Aorta (tissue), 5 donors: Measurements from ENCODE around the gene EIF4G3. TPM values are rescaled to one million over a fixed set of nuclear protein-coding genes. Genes with fewer than 3 reads are reported as not detected.

Source experiments
- ATAC-seq: fragments of 200-7000 bp; cut with Tn5 transposase; one replicate; pipeline ENCODE4 v1.9.1; 2022; ENCODE audit warnings: moderate library complexity; ENCODE audit not compliant: low FRiP score
- DNase-seq, 2 donors: peaks; one replicate each; pipeline ENCODE4 v3.0.0-alpha.2; 2020
- H3K27ac ChIP-seq, 2 donors: one replicate each; pipeline ENCODE4 v1.5.1; 2013; ENCODE audit warnings: low read length in 2 of 2, mild to moderate bottlenecking in 2 of 2, moderate library complexity in 2 of 2, control low read depth in 1 of 2, inconsistent platforms in 1 of 2, low read depth in 1 of 2
- H3K27me3 ChIP-seq, 2 donors: one replicate each; pipeline ENCODE4 v1.6.1; 2013; ENCODE audit warnings: control low read depth in 1 of 2, low read length in 1 of 2, mild to moderate bottlenecking in 1 of 2, moderate library complexity in 1 of 2; ENCODE audit not compliant: insufficient read depth in 2 of 2, control insufficient read depth in 1 of 2
- H3K36me3 ChIP-seq, 2 donors: one replicate each; pipeline ENCODE4 v1.6.1; 2013; ENCODE audit warnings: control low read depth in 1 of 2, low read length in 1 of 2, mild to moderate bottlenecking in 1 of 2; ENCODE audit not compliant: insufficient read depth in 2 of 2, control insufficient read depth in 1 of 2
- H3K4me1 ChIP-seq, 2 donors: one replicate each; pipeline ENCODE4 v1.6.1; 2013; ENCODE audit warnings: low read length in 2 of 2, control low read depth in 1 of 2, mild to moderate bottlenecking in 1 of 2, moderate library complexity in 1 of 2; ENCODE audit not compliant: insufficient read depth in 2 of 2, control insufficient read depth in 1 of 2
- H3K4me3 ChIP-seq, 2 donors: one replicate each; pipeline ENCODE4 v1.5.1; 2013; ENCODE audit warnings: low read length in 2 of 2, control low read depth in 1 of 2, mild to moderate bottlenecking in 1 of 2
- H3K9me3 ChIP-seq: one replicate; pipeline ENCODE4 v1.6.1; 2013; ENCODE audit warnings: mild to moderate bottlenecking, low read length; ENCODE audit not compliant: control insufficient read depth
- WGBS, 2 donors: extraction: QIAGEN DNeasy Blood & Tissue Kit; methylation state at CpG; one replicate each; pipeline ENCODE4 v1.1.7; 2013; 5-methylcytosine and 5-hydroxymethylcytosine counted together
- intact Hi-C, 2 donors: fragments of 100-400 bp; cut with DNase I; formaldehyde crosslinking; loops; one replicate each; pipeline versions ENCODE4 v1.14.2 to v1.15.0; 2022
- polyA plus RNA-seq, 2 donors: library from polyadenylated mRNA; stranded (reverse); fragments of 200-250 nt; gene quantifications; one replicate each; pipeline ENCODE4 v1.2.3, GENCODE V29; 2013
- total RNA-seq, 2 donors: library from RNA; stranded (reverse); fragmentation: NEBNext Ultra II Directional; extraction: Animal tissue kit (Norgen Biotek cat#: 25700); gene quantifications; one replicate each; pipeline ENCODE4 v1.2.1, GENCODE V29; 2021
- donor health status: healthy with polysubstance abuse.
- donor health status: Bipolar disorder and iron deficiency.
- donor health status: DM: no; HTN: no; CAD: no.
- donor health status: DM: no; HTN: no; CAD: no.
- donor health status: DM: yes; HTN: yes; CAD: no.

The EIF4G3 gene
- total and polyA plus RNA-seq, 4 donors = 7.3 to 84.4 (median 37.3) TPM

- no peak for DNase-seq
- no peak overlapping the region for H3K27ac ChIP-seq
- H3K36me3 ChIP-seq = peaks cover 0 to 5% of the 10 kb centered on the region in 2 donors
- intact Hi-C loops = no loop called here
- no peaks in the 10 kb centered on the region for H3K4me1 ChIP-seq
- 96% methylated on average over 3 of the region's 3 CpGs for WGBS, 2 donors
- H3K4me3 ChIP-seq = no peak overlapping the region
- no peaks in the 10 kb centered on the region for H3K27me3 ChIP-seq
- ATAC-seq = no peak
- no peaks in the 10 kb centered on the region for H3K9me3 ChIP-seq
These were observed 124.7 kb downstream of the EIF4G3 start for GRCh38 chr1:21052034-21052433.

- no peaks in the 10 kb centered on the region for H3K4me1 ChIP-seq
- peaks cover 0 to 5% of the 10 kb centered on the region in 2 donors for H3K36me3 ChIP-seq
- intact Hi-C loops = no loop called here
- DNase-seq (no peak), ATAC-seq (no peak)
- 88 to 91% methylated on average over 2 of the region's 2 CpGs for whole genome bisulfite sequencing, 2 donors
- H3K9me3 ChIP-seq = no peaks in the 10 kb centered on the region
- no peak overlapping the region for H3K4me3 ChIP-seq
- no peaks in the 10 kb centered on the region for H3K27me3 ChIP-seq
- no peak overlapping the region for H3K27ac ChIP-seq
These were observed 125.4 kb downstream of the EIF4G3 start for GRCh38 chr1:21051177-21051825.

GRCh38 chr1:21050031-21050430 lies 126.7 kb downstream of the EIF4G3 start:
- 43 to 49% methylated on average over 4 of the region's 4 CpGs for WGBS, 2 donors
- ATAC-seq (no peak), DNase-seq (no peak)
- no peaks in the 10 kb centered on the region for H3K9me3 ChIP-seq
- intact Hi-C loops = no loop called here
- H3K27me3 ChIP-seq = no peaks in the 10 kb centered on the region
- H3K4me1 ChIP-seq = peaks cover 0 to 2% of the 10 kb centered on the region in 2 donors
- H3K36me3 ChIP-seq = peaks cover 0 to 5% of the 10 kb centered on the region in 2 donors
- H3K27ac ChIP-seq = no peak overlapping the region
- H3K4me3 ChIP-seq = no peak overlapping the region

GRCh38 chr1:21048462-21048861 lies 128.2 kb downstream of the EIF4G3 start:
- no peak overlapping the region for H3K27ac ChIP-seq
- DNase-seq (no peak), ATAC-seq (no peak)
- no peaks in the 10 kb centered on the region for H3K27me3 ChIP-seq
- intact Hi-C loops = no loop called here
- no peak overlapping the region for H3K4me3 ChIP-seq
- 96 to 98% methylated on average over 4 of the region's 4 CpGs for WGBS, 2 donors
- H3K9me3 ChIP-seq = no peaks in the 10 kb centered on the region
- H3K36me3 ChIP-seq = peaks cover 0 to 5% of the 10 kb centered on the region in 2 donors
- peaks cover 0 to 2% of the 10 kb centered on the region in 2 donors for H3K4me1 ChIP-seq

- intact Hi-C loops = no loop called here
- DNase-seq (no peak), ATAC-seq (no peak)
- H3K27ac ChIP-seq = no peak overlapping the region
- 96 to 98% methylated on average over 3 of the region's 3 CpGs for WGBS, 2 donors
- H3K4me1 ChIP-seq = peaks cover 0 to 2% of the 10 kb centered on the region in 2 donors
- no peaks in the 10 kb centered on the region for H3K27me3 ChIP-seq
- H3K9me3 ChIP-seq = no peaks in the 10 kb centered on the region
- no peak overlapping the region for H3K4me3 ChIP-seq
- H3K36me3 ChIP-seq = peaks cover 0 to 5% of the 10 kb centered on the region in 2 donors
These were observed 130.6 kb downstream of the EIF4G3 start for GRCh38 chr1:21046132-21046531.

- Histone ChIP-seq H3K27ac (no peak overlapping the region), H3K36me3 (peaks cover 0 to 5% of the 10 kb centered on the region in 2 donors), H3K4me1 (peaks cover 0 to 2% of the 10 kb centered on the region in 2 donors), H3K27me3 (no peaks in the 10 kb centered on the region), H3K4me3 (no peak overlapping the region), H3K9me3 (no peaks in the 10 kb centered on the region)
- intact Hi-C loops = no loop called here
- 72 to 74% methylated on average over 2 of the region's 2 CpGs for WGBS, 2 donors
- DNase-seq (no peak), ATAC-seq (no peak)
These were observed 131.3 kb downstream of the EIF4G3 start for GRCh38 chr1:21045351-21045750.

GRCh38 chr1:21042929-21043605 lies 133.6 kb downstream of the EIF4G3 start:
- no peaks in the 10 kb centered on the region for H3K27me3 ChIP-seq
- WGBS, 2 donors = 54 to 78% methylated on average over 2 of the region's 2 CpGs
- no peak for DNase-seq

GRCh38 chr1:21041541-21041940 lies 135.2 kb downstream of the EIF4G3 start:
- no peaks in the 10 kb centered on the region for H3K27me3 ChIP-seq
- no peak overlapping the region for H3K4me3 ChIP-seq
- no peaks in the 10 kb centered on the region for H3K36me3 ChIP-seq
- H3K9me3 ChIP-seq = no peaks in the 10 kb centered on the region
- intact Hi-C loops = no loop called here
- ATAC-seq (no peak), DNase-seq (no peak)
- H3K4me1 ChIP-seq = peaks cover 0 to 2% of the 10 kb centered on the region in 2 donors
- WGBS, 2 donors = 89 to 98% methylated on average over 2 of the region's 2 CpGs
- H3K27ac ChIP-seq = no peak overlapping the region

More at GRCh38 chr1:21042929-21043605, 133.6 kb downstream of the EIF4G3 start:
- ATAC-seq = no peak
- no peak overlapping the region for H3K4me3 ChIP-seq
- intact Hi-C loops = no loop called here
- H3K27ac ChIP-seq = no peak overlapping the region
- H3K4me1 ChIP-seq = peaks cover 0 to 2% of the 10 kb centered on the region in 2 donors
- H3K9me3 ChIP-seq = no peaks in the 10 kb centered on the region
- H3K36me3 ChIP-seq = no peaks in the 10 kb centered on the region

- H3K27ac ChIP-seq = no peak overlapping the region
- 48 to 49% methylated on average over 3 of the region's 3 CpGs for WGBS, 2 donors
These were observed 139.6 kb downstream of the EIF4G3 start for GRCh38 chr1:21037091-21037490.

More at GRCh38 chr1:21037091-21037490, 139.6 kb downstream of the EIF4G3 start:
- intact Hi-C loops = no loop called here
- Histone ChIP-seq H3K4me3 (no peak overlapping the region), H3K4me1 (no peaks in the 10 kb centered on the region), H3K27me3 (no peaks in the 10 kb centered on the region), H3K9me3 (no peaks in the 10 kb centered on the region), H3K36me3 (no peaks in the 10 kb centered on the region)
- ATAC-seq = no peak
- no peak for DNase-seq
